NCI-H1092 (cell line): ENCODE measurements around the gene LKAAEAR1.
"Not testable (repeated sequence)": the region's sequence is repeated elsewhere in the genome, so short reads cannot be mapped to it uniquely, and the experiment has no call there.

Experiments
- DNase-seq: peaks from one replicate; lab custom pipeline; 2025; lab: John Stamatoyannopoulos, UW

Gene LKAAEAR1

GRCh38 chr20:64083804-64084684 lies at the start of gene LKAAEAR1:
Gene LKAAEAR1 (minus strand): TSS chr20:64084398. CDS start chr20:64084219, 179 bp downstream.
- no peak for DNase-seq

- DNase-seq = no peak
Measured at GRCh38 chr20:64131406-64131805, 47.2 kb upstream of the LKAAEAR1 start.

- no peak for DNase-seq
Measured at GRCh38 chr20:64130876-64131275, 46.7 kb upstream of the LKAAEAR1 start.

GRCh38 chr20:64130271-64130670 lies 46.1 kb upstream of the LKAAEAR1 start:
- no peak for DNase-seq

- DNase-seq = no peak
Measured at GRCh38 chr20:64129146-64129782, 45.1 kb upstream of the LKAAEAR1 start.

GRCh38 chr20:64123517-64123916 lies 39.3 kb upstream of the LKAAEAR1 start:
- DNase-seq = not testable (repeated sequence)

- DNase-seq = not testable (repeated sequence)
Measured at GRCh38 chr20:64122927-64123326, 38.7 kb upstream of the LKAAEAR1 start.

GRCh38 chr20:64121586-64121985 lies 37.4 kb upstream of the LKAAEAR1 start:
- DNase-seq = no peak

GRCh38 chr20:64119681-64120341 lies 35.6 kb upstream of the LKAAEAR1 start:
- DNase-seq = no peak

GRCh38 chr20:64119301-64119680 lies 35.1 kb upstream of the LKAAEAR1 start:
- DNase-seq = no peak

GRCh38 chr20:64117432-64117777 lies 33.2 kb upstream of the LKAAEAR1 start:
- DNase-seq = not testable (repeated sequence)

GRCh38 chr20:64116541-64117431 lies 32.6 kb upstream of the LKAAEAR1 start:
- DNase-seq = no peak

- no peak for DNase-seq
Measured at GRCh38 chr20:64116016-64116415, 31.8 kb upstream of the LKAAEAR1 start.

GRCh38 chr20:64115171-64115911 lies 31.1 kb upstream of the LKAAEAR1 start:
- no peak for DNase-seq

GRCh38 chr20:64114356-64114971 lies 30.3 kb upstream of the LKAAEAR1 start:
- no peak for DNase-seq

- no peak for DNase-seq
Measured at GRCh38 chr20:64113796-64114355, 29.7 kb upstream of the LKAAEAR1 start.

- DNase-seq = no peak
Measured at GRCh38 chr20:64113444-64113775, 29.2 kb upstream of the LKAAEAR1 start.

- DNase-seq = no peak
Measured at GRCh38 chr20:64112691-64113443, 28.7 kb upstream of the LKAAEAR1 start.

- no peak for DNase-seq
Measured at GRCh38 chr20:64111841-64112641, 27.8 kb upstream of the LKAAEAR1 start.
